Stimulated activated CD4-positive, alpha-beta T cell treated with anti-CD3 and anti-CD28 coated beads, Interleukin-15, amount 100 ng/mL, for 1 hour (primary cell): Measurements from ENCODE around the gene HOXA4.

ENCODE experiments used
- DNase-seq, 2 donors: peaks; one replicate each; pipeline ENCODE4 v3.0.0-alpha.2; 2020; ENCODE audit warnings: low read depth in 1 of 2, low spot score in 1 of 2

The HOXA4 gene

DNA sequence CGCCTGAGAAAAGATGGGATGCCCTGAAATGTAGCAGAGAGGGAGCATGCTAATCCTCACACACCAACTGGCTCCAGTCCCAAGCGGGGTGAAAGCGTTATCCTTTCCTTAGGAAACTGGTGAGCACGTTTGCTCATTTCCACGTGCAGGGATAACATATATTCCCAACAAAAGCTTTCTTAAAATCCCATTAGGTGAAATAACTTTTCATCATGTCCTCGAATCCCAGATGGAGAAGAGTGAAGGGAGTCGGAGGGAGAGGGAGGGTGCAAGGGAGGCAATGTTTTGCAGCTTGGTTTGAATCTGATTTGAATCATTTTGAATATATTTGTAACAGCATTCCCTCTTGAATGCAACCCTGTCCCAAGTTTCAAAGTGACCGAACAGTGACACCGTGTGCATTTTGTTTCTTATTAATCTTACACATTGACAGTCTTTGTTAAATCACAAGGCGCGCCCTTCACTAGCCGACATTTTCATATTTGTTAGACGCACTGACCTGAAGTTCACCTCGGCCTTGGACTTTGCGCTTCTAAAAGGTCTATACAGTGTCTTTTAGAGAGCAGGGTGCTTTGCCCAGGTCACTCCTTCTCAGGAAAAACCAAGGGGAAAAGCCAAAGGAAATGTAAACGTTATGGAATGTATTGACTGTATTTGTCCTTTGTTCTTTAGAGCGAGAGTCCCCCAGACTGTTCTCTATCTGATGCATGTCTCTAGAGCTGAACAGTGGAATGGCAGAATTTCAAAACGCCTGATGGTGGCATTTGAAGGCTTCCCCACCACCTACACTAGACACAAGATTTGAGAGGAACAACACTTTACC is 3.1 kb upstream of the HOXA4 start:
- no peak for DNase-seq

DNA sequence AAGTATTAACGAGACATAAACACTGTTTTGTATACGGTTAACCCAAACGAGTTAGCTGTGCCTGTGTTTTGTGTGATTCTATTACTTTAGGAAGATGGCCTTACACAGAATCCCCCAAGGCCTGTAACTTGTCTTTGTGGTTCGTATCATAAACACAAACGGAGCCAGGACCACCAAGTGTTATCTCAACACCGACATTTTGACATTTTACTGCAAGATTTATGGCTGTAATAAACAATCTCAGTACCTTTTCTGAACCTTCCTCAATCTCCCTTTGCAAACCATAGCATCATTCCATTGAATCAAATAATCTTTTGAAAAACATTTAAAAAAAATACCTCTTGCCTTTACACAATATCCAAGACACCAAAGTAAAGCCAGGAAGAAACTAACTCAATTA is 2.4 kb upstream of the HOXA4 start:
- no peak for DNase-seq

- DNase-seq, result no peak
Measured at GRCh38 chr7:27132214-27132613, 1.7 kb upstream of the HOXA4 start.

DNA sequence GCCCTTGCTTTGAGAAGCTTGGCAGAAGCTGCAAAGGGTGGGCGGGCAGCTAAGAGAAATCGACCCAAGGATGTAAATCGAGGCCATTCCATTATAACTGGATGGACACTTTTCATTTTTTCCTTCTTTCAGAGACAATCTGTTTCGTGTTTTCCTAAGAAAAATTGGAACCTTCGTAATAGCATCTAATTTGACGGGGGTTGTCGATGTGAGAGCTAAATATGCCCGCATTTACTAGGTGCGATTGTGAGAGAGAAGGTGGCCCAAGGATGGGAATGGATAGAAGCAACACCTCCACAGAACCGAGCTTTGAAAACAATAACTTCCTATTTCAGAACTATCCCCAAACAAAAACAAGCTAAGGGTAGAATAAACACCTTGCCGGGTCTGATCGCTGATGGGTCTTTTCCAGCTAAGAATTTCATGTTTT is 848 bp upstream of the HOXA4 start:
- no peak for DNase-seq

- no peak for DNase-seq
Measured at GRCh38 chr7:27129729-27130539, 623 bp downstream of the HOXA4 start.

DNA sequence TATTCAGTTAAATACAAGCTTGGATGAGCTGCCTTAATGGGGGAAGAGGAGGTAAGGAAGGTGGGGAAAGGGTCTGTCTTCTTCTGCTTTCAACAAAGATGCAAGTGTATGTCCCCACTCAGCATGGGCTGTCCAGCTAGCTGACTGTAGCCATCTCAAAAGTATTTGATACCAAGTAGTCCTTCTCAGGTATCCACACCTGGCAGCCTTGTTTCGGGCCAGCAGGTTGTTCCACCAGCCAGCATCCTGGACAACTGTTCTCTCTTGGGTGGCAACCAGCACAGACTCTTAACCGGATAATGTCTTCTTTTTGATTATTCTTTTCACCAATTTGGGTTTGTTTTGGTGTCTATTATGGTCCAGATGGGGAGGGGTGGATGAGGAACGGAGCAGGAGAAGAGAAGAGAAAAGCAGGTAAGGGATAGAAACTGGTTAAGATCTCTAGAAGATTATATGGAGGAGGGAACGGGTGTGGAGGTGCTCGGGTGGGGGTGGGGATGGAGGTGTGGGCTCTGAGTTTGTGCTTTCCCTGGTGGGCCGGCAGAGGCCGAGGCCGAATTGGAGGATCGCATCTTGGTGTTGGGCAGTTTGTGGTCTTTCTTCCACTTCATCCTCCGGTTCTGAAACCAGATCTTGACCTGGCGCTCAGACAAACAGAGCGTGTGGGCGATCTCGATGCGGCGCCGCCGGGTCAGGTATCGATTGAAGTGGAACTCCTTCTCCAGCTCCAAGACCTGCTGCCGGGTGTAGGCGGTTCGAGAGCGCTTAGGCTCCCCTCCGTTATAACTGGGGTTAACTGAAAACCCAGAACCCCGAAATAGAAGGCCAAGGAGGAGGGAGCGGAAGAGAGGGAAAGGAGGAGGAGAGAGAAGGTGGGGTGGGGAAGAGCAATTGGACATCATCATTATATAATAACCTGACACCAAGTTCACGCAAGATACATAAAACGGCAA is 1.5 kb downstream of the HOXA4 start:
- DNase-seq, result no peak

GRCh38 chr7:27128034-27128433 is 2.5 kb downstream of the HOXA4 start:
- DNase-seq, result no peak

DNA sequence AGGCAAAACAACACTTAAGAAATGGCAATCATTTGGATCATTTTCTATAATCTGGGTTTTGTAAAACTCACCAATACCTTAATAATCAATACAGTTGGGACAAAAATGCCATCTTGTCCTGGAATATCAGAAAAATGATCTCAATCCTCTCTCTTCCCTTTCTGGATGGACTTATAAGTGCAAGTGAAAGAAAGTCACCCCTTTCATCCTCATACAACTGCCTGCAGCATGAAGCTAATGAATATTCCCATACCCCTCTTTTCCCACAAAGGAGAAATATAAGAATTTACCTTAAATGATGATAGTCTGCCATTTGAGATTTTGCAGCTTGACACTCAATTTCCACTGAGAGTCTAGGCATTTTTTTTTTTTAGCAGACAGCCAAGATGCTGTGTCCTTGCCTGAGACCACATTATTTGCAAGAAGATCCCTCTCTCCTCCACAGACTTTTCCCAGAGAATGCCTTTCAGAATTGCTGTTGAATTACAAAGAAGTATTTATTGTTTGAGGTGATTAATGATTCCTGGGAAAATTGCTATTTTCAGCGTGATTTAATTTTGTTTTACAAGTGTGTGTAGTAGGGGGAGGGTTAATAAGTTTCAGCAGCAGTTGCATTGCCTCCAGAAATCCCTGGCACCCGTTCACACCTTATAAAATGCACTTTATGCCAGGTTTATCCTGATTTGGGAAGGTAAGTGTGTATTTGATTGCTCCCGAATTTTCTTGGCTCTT is 3.8 kb downstream of the HOXA4 start:
- no peak for DNase-seq

- no peak for DNase-seq
Measured at GRCh38 chr7:27125986-27126394, 4.6 kb downstream of the HOXA4 start.

DNA sequence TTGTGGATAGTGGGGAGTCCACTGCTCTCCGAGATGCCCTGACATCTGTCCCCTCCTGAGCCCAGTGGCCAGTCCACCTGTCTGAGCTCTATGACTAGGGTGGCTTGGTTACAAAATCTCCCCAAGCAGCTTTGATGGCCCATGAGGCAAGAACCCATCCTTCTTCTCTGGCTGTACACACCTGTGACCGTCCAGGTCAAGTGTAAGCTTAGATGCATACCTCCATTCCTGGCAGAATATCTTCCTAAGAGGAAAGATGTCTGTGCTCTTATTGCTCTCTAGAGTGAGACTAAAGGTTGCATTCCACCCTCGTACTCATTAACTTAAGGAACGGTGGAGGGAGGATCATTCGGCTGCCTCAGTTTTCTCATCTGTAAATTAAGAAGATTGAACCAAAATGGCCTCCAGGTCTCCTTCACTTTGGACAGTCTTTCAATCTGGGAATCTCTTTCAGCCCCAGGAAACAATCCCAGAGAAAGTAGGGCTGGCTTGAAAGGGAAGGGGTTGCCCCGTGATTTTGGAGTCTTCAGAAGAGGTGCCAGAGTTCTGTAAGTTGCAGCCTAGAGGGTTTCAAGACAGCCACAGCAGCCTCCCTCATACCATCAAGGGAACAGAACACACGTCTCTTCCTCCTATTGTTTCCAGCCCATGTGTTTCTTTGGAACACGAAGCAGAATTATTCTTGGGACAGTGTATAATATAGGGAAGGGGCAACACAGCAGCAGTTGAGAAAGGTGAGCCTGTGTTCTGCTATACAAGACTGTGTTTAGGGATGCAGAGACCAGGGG is 5.5 kb downstream of the HOXA4 start:
- no peak for DNase-seq

- DNase-seq, result no peak
Measured at GRCh38 chr7:27124096-27124901, 6.3 kb downstream of the HOXA4 start.

- DNase-seq, result no peak
Measured at GRCh38 chr7:27123477-27124053, 7.0 kb downstream of the HOXA4 start.

DNA sequence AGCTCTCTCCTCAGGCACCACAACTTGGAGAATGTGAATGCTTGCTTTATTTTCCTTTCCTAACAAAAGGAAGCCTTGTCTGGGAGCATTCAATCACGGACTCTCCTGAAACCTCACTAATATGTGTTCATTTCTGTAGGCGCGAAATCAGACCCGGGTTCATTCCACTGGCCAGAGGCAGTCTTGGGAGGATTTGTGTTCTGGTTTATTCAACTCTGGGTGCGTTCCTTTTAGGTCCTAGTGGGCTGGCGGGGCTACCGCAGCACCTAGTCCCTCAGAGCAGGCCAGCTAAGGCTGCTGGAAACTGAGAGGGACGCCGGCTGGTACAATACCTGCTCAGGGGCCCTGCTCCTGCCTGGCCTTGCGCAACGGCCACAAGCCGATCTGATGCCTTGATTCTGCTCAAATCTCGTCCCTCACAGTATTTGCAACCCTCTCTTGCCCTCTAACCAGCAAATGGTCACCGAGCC is 7.5 kb downstream of the HOXA4 start:
- DNase-seq, result no peak

DNA sequence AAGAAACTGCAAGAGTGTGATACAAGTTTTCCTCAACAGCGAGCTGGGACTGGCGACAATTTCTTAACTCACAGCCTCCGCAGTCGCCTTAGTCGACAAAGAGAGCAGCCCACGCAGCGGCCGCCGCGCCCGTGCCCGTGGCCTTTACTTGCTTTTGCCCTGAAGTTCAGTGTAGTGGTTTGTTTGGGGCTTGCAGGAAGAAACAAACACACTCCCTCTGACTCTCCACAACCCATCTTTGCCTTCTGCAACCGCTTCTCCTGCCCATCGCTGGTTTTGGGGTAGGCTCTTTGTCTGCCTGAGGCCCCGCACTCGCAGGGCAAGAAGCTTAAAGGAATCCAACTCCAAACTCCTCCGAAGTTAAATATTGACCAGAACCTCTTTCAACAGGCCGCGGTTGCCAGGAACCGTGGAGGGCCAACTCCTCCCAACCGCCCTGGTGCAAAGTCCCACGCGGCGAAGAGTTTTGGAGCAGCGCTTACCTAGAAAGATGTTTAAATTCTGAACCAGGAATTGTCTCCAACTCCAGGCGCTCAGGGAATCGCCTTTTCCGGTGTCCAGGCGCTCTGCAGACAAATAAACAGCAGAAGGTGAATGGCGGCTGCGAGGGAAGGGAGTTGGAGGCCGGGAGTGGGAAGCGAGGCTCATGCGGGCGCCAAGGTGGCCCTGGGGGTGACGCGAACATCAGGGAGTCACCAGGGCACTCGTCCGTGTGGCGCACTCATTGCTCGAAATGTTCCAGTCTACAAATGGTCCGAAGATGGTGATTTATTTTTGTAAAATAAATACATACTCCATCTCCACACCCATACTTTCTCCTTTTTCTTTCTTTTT is 8.3 kb downstream of the HOXA4 start:
- DNase-seq, result no peak

DNA sequence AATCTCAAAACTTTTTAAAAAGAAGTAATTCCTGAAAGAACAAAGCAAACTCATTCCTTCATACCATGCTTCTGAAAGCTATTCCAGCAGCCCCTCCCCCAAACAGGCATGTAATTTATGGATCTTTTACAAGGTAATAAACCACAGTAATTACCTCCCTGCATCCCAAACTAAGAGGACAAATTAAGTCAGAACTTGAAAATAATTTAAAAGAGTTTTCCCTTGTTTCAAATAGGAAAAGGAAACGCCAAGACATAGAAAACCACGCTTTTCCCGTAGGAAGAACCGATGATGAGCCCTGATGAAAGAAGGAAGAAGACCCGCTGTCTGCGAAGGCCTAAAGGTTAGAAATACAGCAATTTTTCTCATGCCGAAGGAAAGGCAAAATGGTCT is 8.9 kb downstream of the HOXA4 start:
- DNase-seq, result no peak

DNA sequence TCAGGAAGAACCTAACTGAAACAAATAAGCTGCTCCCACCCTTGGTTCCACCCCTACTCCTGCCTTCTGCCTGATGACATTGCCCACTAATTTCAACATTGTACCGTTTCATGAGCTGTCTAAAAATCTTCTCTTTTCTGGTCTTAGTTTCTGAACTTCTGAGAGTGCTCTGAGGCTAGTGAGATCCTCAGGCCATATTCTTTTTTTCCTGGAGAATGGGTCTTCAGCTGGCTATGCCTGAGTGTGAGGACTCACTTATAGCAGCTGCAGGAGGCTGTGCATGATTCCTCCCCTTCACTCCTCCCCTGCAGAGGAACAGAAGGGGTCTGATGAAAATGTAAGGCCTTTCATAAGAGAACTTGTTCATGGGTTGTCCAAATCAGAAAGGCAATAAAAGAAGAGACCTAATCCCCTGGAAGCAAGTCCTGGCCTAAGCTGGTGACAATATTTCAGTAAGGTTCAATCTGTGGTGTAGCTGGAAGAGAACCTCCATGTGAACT is 11.1 kb downstream of the HOXA4 start:
- DNase-seq, result no peak

- DNase-seq, result no peak
Measured at GRCh38 chr7:27118580-27118979, 12.0 kb downstream of the HOXA4 start.
